Amniotic epithelial cell (primary cell): ENCODE results near the gene MED27.

ENCODE experiments used
- DNase-seq: peaks from one replicate; pipeline ENCODE4 v3.0.0-alpha.2; 2010; ENCODE audit warnings: low read depth

Gene MED27

GRCh38 chr9:131995382-131995781, 84.3 kb downstream of the MED27 start:
- DNase-seq, result peak; percentile 39

GRCh38 chr9:131994364-131995125, 85.1 kb downstream of the MED27 start:
- no peak for DNase-seq

- no peak for DNase-seq
Observed at GRCh38 chr9:131992906-131993657, 86.6 kb downstream of the MED27 start.

GRCh38 chr9:131987232-131987631, 92.4 kb downstream of the MED27 start:
- no peak for DNase-seq

GRCh38 chr9:131986576-131986975, 93.1 kb downstream of the MED27 start:
- no peak for DNase-seq

GRCh38 chr9:131986089-131986488, 93.6 kb downstream of the MED27 start:
- DNase-seq, result no peak

- DNase-seq, result peak; percentile 24
Observed at GRCh38 chr9:131984564-131984963, 95.1 kb downstream of the MED27 start.

- DNase-seq, result peak; percentile 65
Observed at GRCh38 chr9:131982671-131983239, 96.9 kb downstream of the MED27 start.

GRCh38 chr9:131982102-131982501, 97.6 kb downstream of the MED27 start:
- DNase-seq, result no peak

- DNase-seq, result no peak
Observed at GRCh38 chr9:131981116-131981776, 98.4 kb downstream of the MED27 start.

GRCh38 chr9:131980267-131981016, 99.2 kb downstream of the MED27 start:
- peak; percentile 21 for DNase-seq

GRCh38 chr9:131977109-131977838, 102.4 kb downstream of the MED27 start:
- DNase-seq, result no peak

GRCh38 chr9:131976157-131977108, 103.2 kb downstream of the MED27 start:
- DNase-seq, result no peak

- no peak for DNase-seq
Observed at GRCh38 chr9:131972889-131973288, 106.8 kb downstream of the MED27 start.

- peak; percentile 49 for DNase-seq
Observed at GRCh38 chr9:131971482-131972074, 108.1 kb downstream of the MED27 start.

- DNase-seq, result no peak
Observed at GRCh38 chr9:131969469-131969989, 110.1 kb downstream of the MED27 start.

- no peak for DNase-seq
Observed at GRCh38 chr9:131968632-131969031, 111.0 kb downstream of the MED27 start.

GRCh38 chr9:131965841-131966240, 113.8 kb downstream of the MED27 start:
- DNase-seq, result no peak

- DNase-seq, result no peak
Observed at GRCh38 chr9:131965103-131965502, 114.6 kb downstream of the MED27 start.
